Omental fat pad (tissue), 4 donors: ENCODE measurements around the gene SYNE2. TPM values are rescaled to one million over a fixed set of nuclear protein-coding genes. Genes with fewer than 3 reads are reported as not detected.
A peak's percentile ranks its signal among the peaks of the same experiment; 100 is the strongest.
"Not testable (repeated sequence)": the region's sequence is repeated elsewhere in the genome, so short reads cannot be mapped to it uniquely, and the experiment has no call there.

Source experiments
- ATAC-seq: fragments of 150-250 bp; one replicate; pipeline ENCODE4 v1.9.1; 2016; ENCODE audit warnings: mild to moderate bottlenecking, moderate library complexity; ENCODE audit not compliant: low FRiP score
- DNase-seq: peaks from one replicate; pipeline ENCODE4 v3.0.0-alpha.2; 2019; ENCODE audit warnings: low spot score
- total RNA-seq, 4 donors: library from RNA; depleted of rRNA; stranded (reverse); fragments of >200 nt; gene quantifications; one replicate each; pipeline ENCODE4 v1.1.0, GENCODE V29; 2016
- TF ChIP-seq, protein P1 (sequence below), 3 donors: fragments of 450-650 bp; IDR thresholded peaks; one replicate each; pipeline ENCODE4 v1.5.1; 2016 to 2017; ENCODE audit warnings: antibody characterized with exemption in 3 of 3, mild to moderate bottlenecking in 3 of 3, moderate library complexity in 2 of 3

SYNE2 gene
- total RNA-seq, 4 donors from 2014 or later = 162 to 274 (median 207) TPM

DNA sequence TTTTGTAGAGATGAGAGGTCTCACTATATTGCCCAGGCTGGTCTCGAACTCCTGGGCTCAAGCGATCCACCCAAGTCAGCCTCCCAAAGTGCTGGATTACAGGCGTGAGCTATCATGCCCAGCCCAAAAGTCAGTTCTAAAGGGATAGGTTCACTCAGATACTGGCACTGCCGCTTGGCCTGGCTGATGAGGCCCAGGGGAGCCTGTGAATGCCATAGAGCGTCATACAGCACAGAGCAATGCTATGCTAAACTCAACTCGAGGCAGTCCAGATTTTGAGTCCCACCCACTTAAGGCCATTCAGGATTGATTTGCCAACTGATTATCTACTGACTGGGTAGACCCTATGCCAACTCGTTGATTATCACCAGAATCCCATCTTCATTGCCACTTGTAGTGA lies 262.0 kb downstream of the SYNE2 start:
- DNase-seq = no peak
- TF ChIP-seq, protein P1, sequence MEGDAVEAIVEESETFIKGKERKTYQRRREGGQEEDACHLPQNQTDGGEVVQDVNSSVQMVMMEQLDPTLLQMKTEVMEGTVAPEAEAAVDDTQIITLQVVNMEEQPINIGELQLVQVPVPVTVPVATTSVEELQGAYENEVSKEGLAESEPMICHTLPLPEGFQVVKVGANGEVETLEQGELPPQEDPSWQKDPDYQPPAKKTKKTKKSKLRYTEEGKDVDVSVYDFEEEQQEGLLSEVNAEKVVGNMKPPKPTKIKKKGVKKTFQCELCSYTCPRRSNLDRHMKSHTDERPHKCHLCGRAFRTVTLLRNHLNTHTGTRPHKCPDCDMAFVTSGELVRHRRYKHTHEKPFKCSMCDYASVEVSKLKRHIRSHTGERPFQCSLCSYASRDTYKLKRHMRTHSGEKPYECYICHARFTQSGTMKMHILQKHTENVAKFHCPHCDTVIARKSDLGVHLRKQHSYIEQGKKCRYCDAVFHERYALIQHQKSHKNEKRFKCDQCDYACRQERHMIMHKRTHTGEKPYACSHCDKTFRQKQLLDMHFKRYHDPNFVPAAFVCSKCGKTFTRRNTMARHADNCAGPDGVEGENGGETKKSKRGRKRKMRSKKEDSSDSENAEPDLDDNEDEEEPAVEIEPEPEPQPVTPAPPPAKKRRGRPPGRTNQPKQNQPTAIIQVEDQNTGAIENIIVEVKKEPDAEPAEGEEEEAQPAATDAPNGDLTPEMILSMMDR (IDR thresholded peaks at IDR 0.05) = no peak
- no peak for ATAC-seq

DNA sequence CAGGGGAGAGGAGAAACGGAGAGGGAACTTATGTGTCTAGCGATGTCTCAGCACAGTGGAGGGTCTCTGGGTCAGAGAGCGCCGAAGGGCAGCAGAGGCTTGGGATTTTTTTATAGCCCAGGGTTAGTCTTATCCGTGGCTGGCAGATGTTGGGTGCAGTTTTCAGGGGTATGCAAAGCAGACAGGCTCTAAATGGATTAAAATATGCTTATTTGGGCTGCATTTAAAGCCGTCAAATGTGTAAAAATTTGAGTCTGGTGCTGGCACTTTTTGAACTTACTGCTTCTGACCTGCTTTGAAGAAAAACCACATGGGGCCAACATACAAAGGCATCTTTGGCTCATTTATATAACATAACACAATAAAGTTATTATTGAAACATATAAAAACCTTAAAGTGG lies 262.6 kb downstream of the SYNE2 start:
- no peak for ATAC-seq
- no peak for DNase-seq
- TF ChIP-seq, protein P1 (IDR thresholded peaks at IDR 0.05) = no peak

DNA sequence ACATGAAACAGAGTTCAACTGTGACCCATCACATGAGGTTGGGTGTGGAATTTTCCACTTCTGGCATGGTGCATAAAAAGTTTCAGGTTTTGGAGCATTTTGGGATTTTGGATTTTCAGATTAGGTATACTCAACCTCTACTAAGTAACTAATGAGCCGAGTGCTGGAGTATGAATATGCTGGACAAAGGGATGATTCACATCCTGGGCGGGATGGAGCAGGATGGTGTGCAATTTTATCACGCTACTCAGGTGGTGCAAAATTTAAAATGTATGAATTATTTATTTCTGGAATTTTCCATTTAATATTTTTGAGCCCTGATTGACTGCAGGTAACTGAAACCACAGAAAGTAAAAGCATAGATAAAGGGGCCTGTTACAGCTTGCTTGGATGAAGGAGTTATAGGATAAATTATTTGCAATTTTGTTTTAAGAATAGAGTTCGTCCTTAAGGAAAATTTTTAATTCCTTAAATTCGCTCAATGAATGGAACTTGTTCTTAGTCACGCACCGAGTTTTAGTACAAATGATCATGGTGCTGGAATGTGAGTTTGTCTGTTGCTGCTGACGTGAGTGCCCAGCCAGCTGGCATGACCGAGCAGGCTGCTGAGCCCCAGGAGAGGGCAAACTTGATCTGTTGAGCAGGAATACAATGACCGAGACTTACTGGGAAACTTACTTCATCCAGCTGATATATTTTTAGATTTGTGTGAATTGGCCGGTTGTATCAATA lies 265.0 kb downstream of the SYNE2 start:
- DNase-seq = no peak
- TF ChIP-seq, protein P1 (IDR thresholded peaks at IDR 0.05) = no peak
- peak; percentile 53 for ATAC-seq

DNA sequence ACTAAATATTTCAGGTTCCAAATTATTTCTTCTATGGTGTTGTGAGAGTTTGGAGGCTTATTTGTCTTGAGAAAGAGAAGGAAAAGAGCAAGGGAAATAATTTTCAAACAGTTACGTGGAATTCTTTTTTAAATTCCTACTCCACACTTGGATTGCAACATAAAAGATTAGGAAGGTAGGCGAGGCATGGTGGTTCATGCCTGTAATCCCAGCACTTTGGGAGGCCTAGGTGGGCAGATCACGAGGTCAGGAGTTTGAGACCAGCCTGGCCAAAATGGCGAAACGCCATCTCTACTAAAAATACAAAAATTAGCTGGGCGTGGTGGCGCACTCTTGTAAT lies 265.6 kb downstream of the SYNE2 start:
- ATAC-seq, DNase-seq: not testable (repeated sequence)

DNA sequence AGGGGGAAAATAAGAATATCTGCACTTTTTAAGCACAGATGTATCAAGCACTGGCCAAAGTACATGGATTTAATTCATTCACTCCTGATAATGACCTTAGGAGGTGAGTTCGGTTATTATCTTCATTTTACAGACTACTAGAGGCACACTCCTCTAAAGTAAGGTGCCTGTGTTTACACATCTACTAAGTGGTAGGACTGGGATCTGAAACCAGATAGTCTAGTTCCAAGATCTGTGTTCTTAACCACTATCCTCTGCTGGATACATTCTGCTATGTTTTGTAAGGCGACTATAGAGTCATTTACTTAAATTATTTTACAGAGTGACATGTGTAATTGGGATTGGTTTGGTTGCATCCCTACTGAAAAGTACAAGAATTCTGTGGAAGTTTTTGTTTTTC lies 266.1 kb downstream of the SYNE2 start:
- ATAC-seq (no peak), DNase-seq (no peak)
- TF ChIP-seq, protein P1 (IDR thresholded peaks at IDR 0.05) = no peak

DNA sequence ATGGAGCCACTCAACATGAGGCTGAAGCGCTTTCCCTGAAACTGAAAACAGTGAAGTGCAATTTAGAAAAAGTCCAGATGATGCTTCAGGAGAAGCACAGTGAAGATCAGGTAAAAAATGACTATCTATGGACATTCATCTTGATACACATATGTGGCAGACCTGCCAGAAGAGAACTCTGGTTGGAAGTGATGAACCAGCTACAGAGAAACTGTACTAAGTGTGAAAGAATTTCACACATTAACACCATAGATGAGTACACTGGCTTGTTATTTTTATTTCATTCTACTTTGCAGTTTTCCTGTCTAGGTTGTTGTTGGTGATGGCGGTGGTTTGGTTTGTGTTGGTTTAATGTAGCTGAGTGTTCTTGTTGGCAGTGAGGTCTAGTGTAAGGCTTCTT lies 266.7 kb downstream of the SYNE2 start:
- no peak for ATAC-seq
- no peak for DNase-seq
- TF ChIP-seq, protein P1 (IDR thresholded peaks at IDR 0.05) = no peak

DNA sequence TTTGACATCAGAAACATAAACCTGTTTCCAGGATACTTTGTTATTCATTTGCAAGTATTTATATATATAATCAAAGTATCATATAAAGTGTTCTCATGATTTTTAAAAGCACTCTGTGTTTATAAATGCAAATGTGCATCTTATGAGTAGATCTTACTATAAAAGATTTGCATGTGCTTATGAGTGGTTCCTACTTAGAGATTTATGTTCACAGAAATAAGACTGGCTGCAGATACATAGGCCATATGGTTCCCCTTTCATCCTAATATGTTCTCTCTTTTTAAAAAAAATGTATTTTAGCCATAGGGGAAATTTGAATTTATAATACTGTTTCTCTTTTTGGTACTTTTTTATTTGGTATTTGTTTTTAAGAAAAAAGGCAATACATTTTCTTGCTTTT lies 267.2 kb downstream of the SYNE2 start:
- ATAC-seq (no peak), DNase-seq (no peak)
- TF ChIP-seq, protein P1 (IDR thresholded peaks at IDR 0.05) = no peak
